DOHH2 (cell line): ENCODE data around the gene SLC29A3.

Source experiments
- CTCF ChIP-seq: fragments of 200-600 bp; sonication (generic); IDR thresholded peaks from one replicate; pipeline ENCODE4 v1.5.1; 2014; ENCODE audit warnings: antibody characterized with exemption, mild to moderate bottlenecking, low read depth, low read length; ENCODE audit not compliant: poor library complexity, severe bottlenecking
- EZH2phosphoT487 ChIP-seq: fragments of 200-600 bp; sonication (generic); IDR thresholded peaks from 2 replicates; pipeline ENCODE4 v1.6.1; 2017; ENCODE audit warnings: borderline replicate concordance, mild to moderate bottlenecking, antibody characterized with exemption, low read length, moderate library complexity, mixed read lengths

GRCh38 chr10:71294091-71294561 lies 24.9 kb upstream of the SLC29A3 start:
- no peak for TF ChIP-seq CTCF
- no peak for TF ChIP-seq EZH2phosphoT487
